ENCODE measurements around the gene DDX4.
A peak's percentile ranks its signal among the peaks of the same experiment; 100 is the strongest.

DNA sequence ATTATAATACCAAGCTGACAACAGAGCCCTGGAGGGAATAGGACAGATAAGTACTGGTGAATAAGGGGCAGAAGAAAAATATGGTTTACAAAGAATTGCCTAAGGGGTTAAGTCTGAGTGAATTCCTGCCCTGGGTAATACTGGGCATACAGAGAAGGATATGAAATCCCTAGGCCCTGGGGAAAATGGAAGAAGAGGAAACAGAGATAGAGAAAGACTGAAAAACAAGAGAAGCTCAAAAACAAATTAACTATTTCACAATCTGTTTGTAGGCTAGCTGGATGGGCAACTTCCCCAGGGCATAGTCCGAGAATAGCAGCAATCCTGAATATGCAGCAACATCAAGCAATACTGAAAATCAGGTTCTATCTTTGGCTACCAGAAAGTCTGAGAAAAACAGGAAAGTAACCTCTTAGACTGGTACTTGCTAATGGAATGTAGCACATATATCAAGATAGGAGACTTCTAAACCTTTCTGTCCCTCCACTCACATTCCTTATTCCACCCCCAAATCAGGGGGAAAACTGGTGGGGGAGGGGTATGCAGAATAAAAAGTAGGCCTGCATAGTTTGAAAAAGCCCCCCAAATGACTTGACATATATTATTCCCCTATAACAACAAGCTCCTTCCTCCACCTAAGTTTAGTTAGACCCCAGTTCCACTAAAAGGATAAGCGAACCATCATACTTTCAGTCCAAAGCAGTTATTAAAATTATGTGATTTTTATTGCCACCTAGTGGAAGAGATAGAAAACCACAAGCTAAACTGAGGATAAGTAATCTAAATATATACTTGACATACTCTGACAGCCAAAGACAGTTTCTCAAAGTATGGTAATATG lies 46.4 kb upstream of the DDX4 start:
- no peak for TF ChIP-seq POLR2A (IDR thresholded peaks at IDR 0.05)
- TF ChIP-seq, protein P1, sequence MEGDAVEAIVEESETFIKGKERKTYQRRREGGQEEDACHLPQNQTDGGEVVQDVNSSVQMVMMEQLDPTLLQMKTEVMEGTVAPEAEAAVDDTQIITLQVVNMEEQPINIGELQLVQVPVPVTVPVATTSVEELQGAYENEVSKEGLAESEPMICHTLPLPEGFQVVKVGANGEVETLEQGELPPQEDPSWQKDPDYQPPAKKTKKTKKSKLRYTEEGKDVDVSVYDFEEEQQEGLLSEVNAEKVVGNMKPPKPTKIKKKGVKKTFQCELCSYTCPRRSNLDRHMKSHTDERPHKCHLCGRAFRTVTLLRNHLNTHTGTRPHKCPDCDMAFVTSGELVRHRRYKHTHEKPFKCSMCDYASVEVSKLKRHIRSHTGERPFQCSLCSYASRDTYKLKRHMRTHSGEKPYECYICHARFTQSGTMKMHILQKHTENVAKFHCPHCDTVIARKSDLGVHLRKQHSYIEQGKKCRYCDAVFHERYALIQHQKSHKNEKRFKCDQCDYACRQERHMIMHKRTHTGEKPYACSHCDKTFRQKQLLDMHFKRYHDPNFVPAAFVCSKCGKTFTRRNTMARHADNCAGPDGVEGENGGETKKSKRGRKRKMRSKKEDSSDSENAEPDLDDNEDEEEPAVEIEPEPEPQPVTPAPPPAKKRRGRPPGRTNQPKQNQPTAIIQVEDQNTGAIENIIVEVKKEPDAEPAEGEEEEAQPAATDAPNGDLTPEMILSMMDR (IDR thresholded peaks at IDR 0.05) = peak; percentile 66 to 88 (median 72)
- no peak for TF ChIP-seq EP300 (IDR thresholded peaks at IDR 0.05)
- TF ChIP-seq POLR2AphosphoS5 (IDR thresholded peaks at IDR 0.05) = no peak
